Lower leg skin (tissue), 4 donors: ENCODE data around the gene BRINP1. TPM values are rescaled to one million over a fixed set of nuclear protein-coding genes. Genes with fewer than 3 reads are reported as not detected.

Experiments
- DNase-seq, 2 donors: peaks; one replicate each; pipeline ENCODE4 v3.0.0-alpha.2; 2019; ENCODE audit warnings: low spot score in 2 of 2
- H3K4me3 ChIP-seq: fragments of 200-600 bp; sonication (generic); 2 replicates; pipeline ENCODE4 v1.5.1; 2017; ENCODE audit warnings: mild to moderate bottlenecking, low read depth; ENCODE audit not compliant: poor library complexity, severe bottlenecking
- POLR2A ChIP-seq, 2 donors: fragments of 450-650 bp; IDR thresholded peaks; one replicate each; pipeline ENCODE4 v1.6.1; 2016 to 2017; ENCODE audit warnings: antibody characterized with exemption in 2 of 2, mild to moderate bottlenecking in 1 of 2, moderate library complexity in 1 of 2
- WGBS, 2 donors: methylation state at CpG; one replicate each; pipeline ENCODE4 v1.1.5; 2018; 5-methylcytosine and 5-hydroxymethylcytosine counted together
- intact Hi-C: fragments of 100-400 bp; cut with DNase I; formaldehyde crosslinking; loops from one replicate; pipeline ENCODE4 v1.15.0; 2023; ENCODE audit warnings: low total_unique reads
- total RNA-seq, 4 donors: library from RNA; depleted of rRNA; stranded (reverse); fragments of >200 nt; gene quantifications; one replicate each; pipeline ENCODE4 v1.1.0, GENCODE V29; 2016
- TF ChIP-seq, protein P1 (sequence below), 3 donors: fragments of 450-650 bp; IDR thresholded peaks; one replicate each; pipeline ENCODE4 v1.5.1; 2016; ENCODE audit warnings: antibody characterized with exemption in 3 of 3, mild to moderate bottlenecking in 3 of 3, moderate library complexity in 2 of 3

Gene BRINP1
- total RNA-seq, 4 donors from 2014 or later: 0.10 to 0.16 TPM; not detected in 2

DNA sequence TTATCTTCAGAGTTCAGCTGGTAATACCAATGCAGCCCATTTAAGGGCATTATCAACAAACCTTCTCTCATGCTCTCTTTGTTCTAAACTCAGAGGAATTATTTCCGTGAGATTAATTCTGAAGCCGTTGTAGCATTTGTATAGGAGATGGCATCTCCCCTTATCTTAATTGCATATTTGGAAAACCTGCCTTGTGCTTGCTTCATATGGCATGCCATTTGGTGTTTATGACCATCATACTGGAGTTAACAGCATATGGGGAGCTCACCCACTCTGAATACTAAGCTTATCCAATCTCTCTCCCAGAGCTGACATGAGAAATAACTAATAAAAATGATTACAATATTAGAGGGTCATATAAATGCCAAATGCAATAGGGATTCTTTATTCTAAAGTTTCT lies 243.2 kb downstream of the BRINP1 start:
- DNase-seq: no peak
- 69 to 74% methylated on average over 2 of the region's 2 CpGs for WGBS, 2 donors
- intact Hi-C loops: no loop called here
- no peak for TF ChIP-seq POLR2A (IDR thresholded peaks at IDR 0.05)
- TF ChIP-seq, protein P1, sequence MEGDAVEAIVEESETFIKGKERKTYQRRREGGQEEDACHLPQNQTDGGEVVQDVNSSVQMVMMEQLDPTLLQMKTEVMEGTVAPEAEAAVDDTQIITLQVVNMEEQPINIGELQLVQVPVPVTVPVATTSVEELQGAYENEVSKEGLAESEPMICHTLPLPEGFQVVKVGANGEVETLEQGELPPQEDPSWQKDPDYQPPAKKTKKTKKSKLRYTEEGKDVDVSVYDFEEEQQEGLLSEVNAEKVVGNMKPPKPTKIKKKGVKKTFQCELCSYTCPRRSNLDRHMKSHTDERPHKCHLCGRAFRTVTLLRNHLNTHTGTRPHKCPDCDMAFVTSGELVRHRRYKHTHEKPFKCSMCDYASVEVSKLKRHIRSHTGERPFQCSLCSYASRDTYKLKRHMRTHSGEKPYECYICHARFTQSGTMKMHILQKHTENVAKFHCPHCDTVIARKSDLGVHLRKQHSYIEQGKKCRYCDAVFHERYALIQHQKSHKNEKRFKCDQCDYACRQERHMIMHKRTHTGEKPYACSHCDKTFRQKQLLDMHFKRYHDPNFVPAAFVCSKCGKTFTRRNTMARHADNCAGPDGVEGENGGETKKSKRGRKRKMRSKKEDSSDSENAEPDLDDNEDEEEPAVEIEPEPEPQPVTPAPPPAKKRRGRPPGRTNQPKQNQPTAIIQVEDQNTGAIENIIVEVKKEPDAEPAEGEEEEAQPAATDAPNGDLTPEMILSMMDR (IDR thresholded peaks at IDR 0.05): no peak
- H3K4me3 ChIP-seq: no peak overlapping the region

DNA sequence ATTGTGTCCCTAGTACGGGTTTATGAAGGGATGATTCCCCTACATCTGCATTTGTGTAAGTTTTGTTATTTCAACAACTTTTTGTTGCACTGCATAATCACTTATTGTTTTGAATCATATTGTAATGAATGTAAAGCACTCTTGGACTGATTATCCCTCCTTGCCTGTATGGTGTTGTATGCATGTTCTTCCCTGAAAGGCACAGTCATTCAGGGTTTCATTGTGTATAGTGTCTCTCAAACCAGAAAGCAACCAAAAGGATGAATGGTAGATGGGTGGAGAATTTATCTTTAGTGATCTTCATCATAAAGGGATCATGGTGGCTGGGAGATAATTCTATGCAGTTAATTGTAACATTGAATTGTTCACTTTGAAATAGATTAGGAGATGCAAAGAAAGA lies 247.3 kb downstream of the BRINP1 start:
- H3K4me3 ChIP-seq: no peak overlapping the region
- no peak for TF ChIP-seq POLR2A (IDR thresholded peaks at IDR 0.05)
- TF ChIP-seq, protein P1 (IDR thresholded peaks at IDR 0.05): no peak
- WGBS, 2 donors: 88 to 91% methylated on average over 1 of the region's 1 CpG
- DNase-seq: no peak
- intact Hi-C loops: no loop called here

DNA sequence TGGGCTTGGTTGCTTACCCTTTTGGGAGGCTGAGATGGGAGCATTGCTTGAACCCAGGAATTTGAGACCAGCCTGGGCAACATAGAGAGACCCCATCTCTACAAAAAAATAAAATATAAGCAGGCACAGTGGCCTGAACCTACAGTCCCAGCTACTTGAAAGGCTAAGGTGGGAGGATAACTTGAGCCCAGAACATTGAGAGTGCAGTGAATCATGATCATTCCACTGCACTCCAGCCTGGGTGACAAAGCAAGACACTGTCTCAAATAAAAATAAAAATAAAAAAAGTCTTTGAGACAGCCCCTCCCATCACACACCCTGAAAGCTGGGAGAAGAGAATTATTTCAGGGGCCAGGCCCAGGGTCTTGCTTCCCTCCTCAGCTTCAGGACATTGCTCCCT lies 251.8 kb downstream of the BRINP1 start:
- intact Hi-C loops: no loop called here
- DNase-seq: no peak
- no peak overlapping the region for H3K4me3 ChIP-seq
- TF ChIP-seq, protein P1 (IDR thresholded peaks at IDR 0.05): no peak
